CD14-positive monocyte (primary cell): ENCODE results near the gene GFOD1. TPM values are rescaled to one million over a fixed set of nuclear protein-coding genes. Genes with fewer than 3 reads are reported as not detected.
"Not testable (repeated sequence)": the region's sequence is repeated elsewhere in the genome, so short reads cannot be mapped to it uniquely, and the experiment has no call there.

ENCODE experiments used
- DNase-seq, 3 donors: peaks; one replicate each; pipeline ENCODE4 v3.0.0-alpha.2; 2011 to 2022
- H2AFZ ChIP-seq: 2 replicates; pipeline ENCODE4 v1.6.0; 2012; ENCODE audit warnings: mild to moderate bottlenecking, low read depth, low read length, inconsistent platforms; ENCODE audit not compliant: insufficient read depth, poor library complexity, severe bottlenecking
- H3K27ac ChIP-seq, 2 donors: 1 replicate in 1 of 2; 2 replicates in 1 of 2; pipeline ENCODE4 v1.5.1; 2012 to 2013; ENCODE audit warnings: low read length in 2 of 2, control low read depth in 1 of 2, inconsistent platforms in 1 of 2, low read depth in 1 of 2, mild to moderate bottlenecking in 1 of 2
- H3K27me3 ChIP-seq, 2 donors: one replicate each; pipeline versions ENCODE4 v1.6.0 to v1.6.1; 2011 to 2013; ENCODE audit warnings: low read length in 2 of 2; ENCODE audit not compliant: control insufficient read depth in 2 of 2, insufficient read depth in 2 of 2
- H3K36me3 ChIP-seq, 2 donors: replicated peaks in 1 of 2; 1 replicate in 1 of 2; 2 replicates in 1 of 2; pipeline versions ENCODE4 v1.5.1 to v1.6.1; 2012 to 2013; ENCODE audit warnings: low read length in 2 of 2, control low read depth in 1 of 2, inconsistent platforms in 1 of 2, mild to moderate bottlenecking in 1 of 2; ENCODE audit not compliant: insufficient read depth in 2 of 2, control insufficient read depth in 1 of 2
- H3K4me1 ChIP-seq, 2 donors: 1 replicate in 1 of 2; 2 replicates in 1 of 2; pipeline versions ENCODE4 v1.5.1 to v1.6.1; 2012 to 2013; ENCODE audit warnings: low read length in 2 of 2, control low read depth in 1 of 2, inconsistent platforms in 1 of 2, mild to moderate bottlenecking in 1 of 2, moderate library complexity in 1 of 2; ENCODE audit not compliant: insufficient read depth in 2 of 2, control insufficient read depth in 1 of 2
- H3K4me2 ChIP-seq: replicated peaks from 2 replicates; pipeline ENCODE3; 2012; ENCODE audit warnings: low read length, moderate library complexity, mild to moderate bottlenecking; ENCODE audit not compliant: poor library complexity, severe bottlenecking; ENCODE audit errors: extremely low read depth
- H3K4me3 ChIP-seq, 3 experiments: fragments of 200-600 bp in 1 of 3; sonication (generic) in 1 of 3; replicated peaks in 1 of 3; 1 replicate in 2 of 3; 2 replicates in 1 of 3; pipeline ENCODE4 v1.5.1; 2011 to 2013; ENCODE audit warnings: low read length in 3 of 3, mild to moderate bottlenecking in 3 of 3, control low read depth in 2 of 3, low read depth in 2 of 3, inconsistent platforms in 1 of 3, moderate library complexity in 1 of 3
- H3K79me2 ChIP-seq: 2 replicates; pipeline ENCODE4 v1.6.0; 2012; ENCODE audit warnings: mild to moderate bottlenecking, control low read depth, inconsistent platforms, low read length, moderate library complexity; ENCODE audit not compliant: insufficient read depth
- H3K9ac ChIP-seq: 2 replicates; pipeline ENCODE4 v1.6.0; 2017; ENCODE audit warnings: low read length, mild to moderate bottlenecking; ENCODE audit not compliant: insufficient read depth, poor library complexity, severe bottlenecking
- H3K9me3 ChIP-seq, 2 donors: replicated peaks in 1 of 2; 1 replicate in 1 of 2; 2 replicates in 1 of 2; pipeline versions ENCODE4 v1.5.1 to v1.6.1; 2012 to 2013; ENCODE audit warnings: low read length in 2 of 2, control low read depth in 1 of 2; ENCODE audit not compliant: control insufficient read depth in 1 of 2, insufficient read depth in 1 of 2
- H4K20me1 ChIP-seq: 2 replicates; pipeline ENCODE4 v1.6.0; 2012; ENCODE audit warnings: mild to moderate bottlenecking, low read length, control low read depth, moderate library complexity; ENCODE audit not compliant: insufficient read depth
- H3K27ac Mint-ChIP-seq, 7 donors: one replicate each; pipeline ENCODE4 v1.8.0; 2020; ENCODE audit warnings: mild to moderate bottlenecking in 7 of 7, mixed read lengths in 7 of 7, moderate library complexity in 6 of 7, inconsistent platforms in 2 of 7
- H3K27me3 Mint-ChIP-seq, 3 donors: one replicate each; pipeline ENCODE4 v1.8.0; 2021 to 2022; ENCODE audit warnings: low read depth in 3 of 3, mild to moderate bottlenecking in 3 of 3, mixed read lengths in 3 of 3, moderate library complexity in 3 of 3, inconsistent platforms in 1 of 3
- H3K36me3 Mint-ChIP-seq, 2 donors: one replicate each; pipeline ENCODE4 v1.8.0; 2020; ENCODE audit warnings: mixed read lengths in 2 of 2, inconsistent platforms in 1 of 2, mild to moderate bottlenecking in 1 of 2
- H3K4me1 Mint-ChIP-seq: one replicate; pipeline ENCODE4 v1.8.0; 2020; ENCODE audit warnings: mild to moderate bottlenecking, mixed read lengths
- H3K4me3 Mint-ChIP-seq, 2 donors: one replicate each; pipeline ENCODE4 v1.8.0; 2020; ENCODE audit warnings: mild to moderate bottlenecking in 2 of 2, mixed read lengths in 2 of 2, moderate library complexity in 1 of 2
- H3K9me3 Mint-ChIP-seq, 7 donors: one replicate each; pipeline ENCODE4 v1.8.0; 2020 to 2022; ENCODE audit warnings: mixed read lengths in 7 of 7, mild to moderate bottlenecking in 6 of 7, moderate library complexity in 6 of 7, inconsistent platforms in 2 of 7
- WGBS: methylation state at CpG from one replicate; pipeline ENCODE4 v1.1.5; 2013; ENCODE audit warnings: missing lambda C conversion rate; ENCODE audit not compliant: insufficient coverage; 5-methylcytosine and 5-hydroxymethylcytosine counted together
- intact Hi-C, 2 donors: fragments of 100-400 bp; cut with micrococcal nuclease; formaldehyde crosslinking; loops; one replicate each; pipeline versions ENCODE4 v1.15.0 to v1.15.1; 2023
- polyA plus RNA-seq, 3 donors: library from polyadenylated mRNA; depleted of rRNA in 1 of 3; unstranded in 2 of 3; stranded (reverse) in 1 of 3; fragments of 300-500 nt in 2 of 3; fragments of >200 nt in 1 of 3; fragmentation: Illumina TruSeq in 2 of 3; gene quantifications; 1 replicate in 2 of 3; 2 replicates in 1 of 3; pipeline ENCODE4 v1.2.3, GENCODE V29; 2012 to 2021
- TF ChIP-seq, protein P1 (sequence below): fragments of 200-600 bp; IDR thresholded peaks from one replicate; pipeline ENCODE4 v1.8.0; 2022; ENCODE audit warnings: antibody characterized with exemption, mild to moderate bottlenecking

Gene GFOD1
- polyA plus RNA-seq, 3 donors, result 2.4 to 8.7 (median 2.4) TPM

GRCh38 chr6:13444604-13445003 lies 42.8 kb downstream of the GFOD1 start:
- Histone ChIP-seq H3K36me3 (no peaks in the 10 kb centered on the region), H3K79me2 (no peaks in the 10 kb centered on the region), H3K4me2 (no peak overlapping the region), H2AFZ (no peak overlapping the region), H3K4me1 (peaks cover 16 to 17% of the 10 kb centered on the region in 2 donors), H3K27me3 (no peaks in the 10 kb centered on the region), H4K20me1 (no peaks in the 10 kb centered on the region), H3K4me3 (no peak overlapping the region), H3K9me3 (no peaks in the 10 kb centered on the region), H3K9ac (no peak overlapping the region), H3K27ac (no peak overlapping the region)
- WGBS, result no CpG with 5 or more reads among the region's 3 CpGs
- intact Hi-C loops, result no loop called here
- Mint-ChIP-seq H3K27ac (no peak overlapping the region), H3K36me3 (peaks cover 0 to 5% of the 10 kb centered on the region in 2 donors), H3K27me3 (peaks cover 0 to 2% (median 0%) of the 10 kb centered on the region in 3 donors), H3K9me3 (peaks cover 0 to 5% (median 0%) of the 10 kb centered on the region in 7 donors), H3K4me3 (no peak overlapping the region), H3K4me1 (peaks cover 23% of the 10 kb centered on the region)
- TF ChIP-seq, protein P1, sequence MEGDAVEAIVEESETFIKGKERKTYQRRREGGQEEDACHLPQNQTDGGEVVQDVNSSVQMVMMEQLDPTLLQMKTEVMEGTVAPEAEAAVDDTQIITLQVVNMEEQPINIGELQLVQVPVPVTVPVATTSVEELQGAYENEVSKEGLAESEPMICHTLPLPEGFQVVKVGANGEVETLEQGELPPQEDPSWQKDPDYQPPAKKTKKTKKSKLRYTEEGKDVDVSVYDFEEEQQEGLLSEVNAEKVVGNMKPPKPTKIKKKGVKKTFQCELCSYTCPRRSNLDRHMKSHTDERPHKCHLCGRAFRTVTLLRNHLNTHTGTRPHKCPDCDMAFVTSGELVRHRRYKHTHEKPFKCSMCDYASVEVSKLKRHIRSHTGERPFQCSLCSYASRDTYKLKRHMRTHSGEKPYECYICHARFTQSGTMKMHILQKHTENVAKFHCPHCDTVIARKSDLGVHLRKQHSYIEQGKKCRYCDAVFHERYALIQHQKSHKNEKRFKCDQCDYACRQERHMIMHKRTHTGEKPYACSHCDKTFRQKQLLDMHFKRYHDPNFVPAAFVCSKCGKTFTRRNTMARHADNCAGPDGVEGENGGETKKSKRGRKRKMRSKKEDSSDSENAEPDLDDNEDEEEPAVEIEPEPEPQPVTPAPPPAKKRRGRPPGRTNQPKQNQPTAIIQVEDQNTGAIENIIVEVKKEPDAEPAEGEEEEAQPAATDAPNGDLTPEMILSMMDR, result no peak
- DNase-seq, result no peak

DNA sequence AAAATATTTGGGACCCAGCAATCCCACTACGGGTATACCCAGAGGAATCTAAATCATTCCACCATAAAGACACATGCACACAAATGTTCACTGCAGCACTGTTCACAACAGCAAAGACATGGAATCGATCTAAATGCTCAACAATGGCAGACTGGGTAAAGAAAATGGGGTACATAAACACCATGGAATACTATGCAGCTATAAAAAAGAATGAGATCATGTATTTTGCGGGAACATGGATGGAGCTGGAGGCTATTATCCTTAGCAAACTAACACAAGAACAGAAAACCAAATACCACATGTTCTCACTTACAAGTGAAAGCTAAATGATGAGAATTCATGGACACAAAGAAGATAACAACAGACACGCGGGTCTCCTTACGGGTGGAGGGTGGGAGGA lies 43.4 kb downstream of the GFOD1 start:
- H3K27me3 ChIP-seq, H3K4me2 ChIP-seq, H3K9me3 Mint-ChIP-seq, H3K36me3 ChIP-seq, H3K27me3 Mint-ChIP-seq, H3K79me2 ChIP-seq, H3K36me3 Mint-ChIP-seq, H3K4me3 Mint-ChIP-seq, intact Hi-C loops, H3K27ac ChIP-seq, H3K9ac ChIP-seq, H4K20me1 ChIP-seq, H3K27ac Mint-ChIP-seq, H2AFZ ChIP-seq, DNase-seq, H3K4me3 ChIP-seq, H3K9me3 ChIP-seq: not testable (repeated sequence)
- H3K4me1 ChIP-seq, result peaks cover 15 to 17% of the 10 kb centered on the region in 2 donors
- whole genome bisulfite sequencing, result no CpG with 5 or more reads among the region's 6 CpGs
- peaks cover 22% of the 10 kb centered on the region for H3K4me1 Mint-ChIP-seq
